ENCODE measurements around the gene STARD10. TPM values are rescaled to one million over a fixed set of nuclear protein-coding genes. Genes with fewer than 3 reads are reported as not detected.

The STARD10 gene
- total RNA-seq, 2 donors from 2014 or later, result 32.2 to 33.3 TPM

- no peaks in the 10 kb centered on the region for H3K4me1 ChIP-seq (ENCODE audit: control insufficient read depth, insufficient read depth, low read length)
- no peaks in the 10 kb centered on the region for H3K27me3 ChIP-seq (ENCODE audit: control insufficient read depth, insufficient read depth, low read length, poor library complexity, severe bottlenecking)
- no peak for DNase-seq
- no peak overlapping the region for H3K4me3 ChIP-seq (ENCODE audit: low read length)
- 92 to 100% methylated on average over 4 of the region's 4 CpGs for WGBS, 2 experiments (ENCODE audit: insufficient coverage in 1 of 2, insufficient read length in 1 of 2)
- Mint-ChIP-seq H3K27me3 (ENCODE audit: insufficient read depth) (peaks cover 14% of the 10 kb centered on the region), H3K9me3 (no peaks in the 10 kb centered on the region), H3K4me3 (no peak overlapping the region), H3K4me1 (peaks cover 14% of the 10 kb centered on the region), H3K27ac (no peak overlapping the region), H3K36me3 (ENCODE audit: low read depth) (peaks cover 17% of the 10 kb centered on the region)
- H3K36me3 ChIP-seq (ENCODE audit: control insufficient read depth, insufficient read depth, low read length), result peaks cover 7% of the 10 kb centered on the region
- H3K9ac ChIP-seq (ENCODE audit: extremely low read depth, low read length, poor library complexity, severe bottlenecking), result no peak overlapping the region
- H3K27ac ChIP-seq (ENCODE audit: low read depth, low read length), result no peak overlapping the region
- TF ChIP-seq CTCF (conservative IDR thresholded peaks at IDR 0.05), result no peak
- no peaks in the 10 kb centered on the region for H3K9me3 ChIP-seq (ENCODE audit: control insufficient read depth, low read length)
Observed at GRCh38 chr11:72817966-72818365, 24.1 kb upstream of the STARD10 start.

GRCh38 chr11:72816404-72816990 is 22.6 kb upstream of the STARD10 start:
- H3K4me3 ChIP-seq (ENCODE audit: low read length), result no peak overlapping the region
- H3K9ac ChIP-seq (ENCODE audit: extremely low read depth, low read length, poor library complexity, severe bottlenecking), result no peak overlapping the region
- H3K4me3 Mint-ChIP-seq, result no peak overlapping the region
- H3K27me3 Mint-ChIP-seq (ENCODE audit: insufficient read depth), result peaks cover 11% of the 10 kb centered on the region
- no peaks in the 10 kb centered on the region for H3K9me3 ChIP-seq (ENCODE audit: control insufficient read depth, low read length)
- no peak overlapping the region for H3K27ac ChIP-seq (ENCODE audit: low read depth, low read length)
- no peaks in the 10 kb centered on the region for H3K4me1 ChIP-seq (ENCODE audit: control insufficient read depth, insufficient read depth, low read length)
- no peak overlapping the region for H3K27ac Mint-ChIP-seq
- peaks cover 17% of the 10 kb centered on the region for H3K36me3 Mint-ChIP-seq (ENCODE audit: low read depth)
- 92 to 100% methylated on average over 2 to 7 of the region's 7 CpGs for WGBS, 2 experiments (ENCODE audit: insufficient coverage in 1 of 2, insufficient read length in 1 of 2)
- peaks cover 18% of the 10 kb centered on the region for H3K4me1 Mint-ChIP-seq
- no peak for DNase-seq
- H3K9me3 Mint-ChIP-seq, result no peaks in the 10 kb centered on the region
- TF ChIP-seq CTCF (conservative IDR thresholded peaks at IDR 0.05), result no peak
- peaks cover 7% of the 10 kb centered on the region for H3K36me3 ChIP-seq (ENCODE audit: control insufficient read depth, insufficient read depth, low read length)
- no peaks in the 10 kb centered on the region for H3K27me3 ChIP-seq (ENCODE audit: control insufficient read depth, insufficient read depth, low read length, poor library complexity, severe bottlenecking)

GRCh38 chr11:72815110-72815618 is 21.3 kb upstream of the STARD10 start:
- WGBS, 2 experiments (ENCODE audit: insufficient coverage in 1 of 2, insufficient read length in 1 of 2), result 49 to 88% methylated on average over 3 to 13 of the region's 13 CpGs
- no peak for TF ChIP-seq CTCF (conservative IDR thresholded peaks at IDR 0.05)
- H3K9ac ChIP-seq (ENCODE audit: extremely low read depth, low read length, poor library complexity, severe bottlenecking), result no peak overlapping the region
- Mint-ChIP-seq H3K27ac (peak overlapping the region; percentile 97), H3K4me3 (peak overlapping the region; percentile 88), H3K27me3 (ENCODE audit: insufficient read depth) (peaks cover 2% of the 10 kb centered on the region), H3K9me3 (no peaks in the 10 kb centered on the region), H3K36me3 (ENCODE audit: low read depth) (peaks cover 22% of the 10 kb centered on the region), H3K4me1 (peaks cover 18% of the 10 kb centered on the region)
- no peaks in the 10 kb centered on the region for H3K27me3 ChIP-seq (ENCODE audit: control insufficient read depth, insufficient read depth, low read length, poor library complexity, severe bottlenecking)
- no peak for DNase-seq
- H3K4me1 ChIP-seq (ENCODE audit: control insufficient read depth, insufficient read depth, low read length), result no peaks in the 10 kb centered on the region
- no peak overlapping the region for H3K27ac ChIP-seq (ENCODE audit: low read depth, low read length)
- H3K36me3 ChIP-seq (ENCODE audit: control insufficient read depth, insufficient read depth, low read length), result peaks cover 7% of the 10 kb centered on the region
- no peaks in the 10 kb centered on the region for H3K9me3 ChIP-seq (ENCODE audit: control insufficient read depth, low read length)
- H3K4me3 ChIP-seq (ENCODE audit: low read length), result peak overlapping the region; percentile 86

Data from endodermal cell (in vitro differentiated cells).